Fibroblast of mammary gland (primary cell): Measurements from ENCODE around the gene TARS1.
"Not testable (repeated sequence)": the region's sequence is repeated elsewhere in the genome, so short reads cannot be mapped to it uniquely, and the experiment has no call there.

Experiments
- DNase-seq: peaks from one replicate; pipeline ENCODE4 v3.0.0-alpha.2; 2010; ENCODE audit warnings: low read depth
- H3K4me3 ChIP-seq: 2 replicates; pipeline ENCODE4 v1.5.1; 2011; ENCODE audit warnings: low read depth, mild to moderate bottlenecking, low read length, moderate library complexity; ENCODE audit not compliant: control insufficient read depth
- CTCF ChIP-seq: conservative IDR thresholded peaks from 2 replicates; pipeline ENCODE4 v1.5.1; 2011; ENCODE audit warnings: low read depth, low read length, inconsistent platforms; ENCODE audit not compliant: control insufficient read depth, insufficient read depth

The TARS1 gene

DNA sequence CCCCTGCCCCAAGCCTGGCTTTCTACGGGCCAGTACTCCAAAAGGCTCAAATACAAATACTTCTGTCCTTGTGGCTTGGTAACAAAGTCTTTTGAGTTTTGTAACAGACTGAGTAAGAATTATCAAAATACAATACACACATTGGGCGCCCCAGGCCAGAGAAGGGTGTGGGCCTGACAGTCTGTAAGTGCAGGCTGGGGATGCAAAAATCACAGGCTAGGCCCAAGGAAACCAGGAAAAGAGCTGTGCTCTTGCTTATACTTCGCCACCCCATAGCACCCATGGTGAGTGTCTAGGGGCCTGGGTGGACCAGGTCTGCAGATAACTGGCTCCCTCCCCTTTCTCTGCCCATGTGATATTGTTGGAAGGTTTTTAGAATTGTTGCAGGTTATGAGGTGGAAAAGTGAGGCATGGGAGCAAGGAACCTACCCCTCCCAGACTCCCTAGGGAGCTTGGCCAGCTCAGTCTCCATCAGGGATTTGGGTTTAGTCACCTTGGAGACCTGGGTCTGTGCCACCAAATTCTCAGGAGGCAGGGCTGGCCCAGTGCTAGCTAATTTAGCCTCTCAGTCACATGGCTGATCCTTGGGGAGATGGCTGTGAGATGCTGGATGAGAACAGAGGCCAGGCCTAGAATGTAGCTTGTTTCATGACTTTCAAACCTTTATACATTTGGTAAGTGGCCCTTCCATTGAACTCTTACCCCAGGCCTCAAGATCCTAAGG lies 72.9 kb downstream of the TARS1 start:
- peak; percentile 50 for DNase-seq
- TF ChIP-seq CTCF, result no peak
- no peak overlapping the region for H3K4me3 ChIP-seq

DNA sequence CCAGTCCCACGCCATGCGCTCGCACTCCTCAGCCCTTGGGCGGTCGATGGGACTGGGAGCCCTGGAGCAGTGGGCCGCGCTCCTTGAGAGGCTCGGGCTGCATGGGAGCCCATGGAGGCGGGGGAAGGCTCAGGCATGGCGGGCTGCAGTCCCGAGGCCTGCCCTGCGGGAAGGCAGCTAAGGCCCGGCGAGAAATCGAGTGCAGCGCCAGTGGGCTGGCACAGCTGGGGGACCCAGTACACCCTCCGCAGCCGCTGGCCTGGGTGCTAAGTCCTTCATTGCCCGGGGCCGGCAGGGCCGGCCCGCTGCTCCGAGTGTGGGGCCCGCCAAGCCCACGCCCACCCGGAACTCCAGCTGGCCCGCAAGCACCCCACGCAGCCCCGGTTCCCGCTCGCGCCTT lies 74.6 kb downstream of the TARS1 start:
- H3K4me3 ChIP-seq, result not testable (repeated sequence)

DNA sequence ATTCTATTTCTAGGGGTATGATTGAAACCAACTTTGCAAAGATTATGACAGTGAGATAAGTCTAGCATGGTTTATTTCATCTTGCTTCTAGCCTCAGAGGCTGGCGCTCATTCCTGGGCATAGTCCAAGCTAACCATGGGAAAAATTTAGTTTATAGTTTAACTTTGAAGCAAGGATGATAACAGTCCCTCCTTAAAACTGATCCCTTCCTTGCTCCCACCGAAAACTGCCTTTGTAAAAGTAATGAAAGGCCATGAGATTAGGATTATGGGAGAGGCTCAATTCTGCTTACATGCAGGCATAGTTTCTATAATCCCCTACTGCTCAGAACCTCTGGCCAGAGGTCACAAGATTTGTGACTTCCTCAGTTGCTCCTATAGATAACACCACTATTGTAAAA lies 75.7 kb downstream of the TARS1 start:
- no peak for TF ChIP-seq CTCF
- no peak for DNase-seq
- no peak overlapping the region for H3K4me3 ChIP-seq

More for the DNA sequence above, 74.6 kb downstream of the TARS1 start:
- not testable (repeated sequence) for DNase-seq
